Measurements from ENCODE around the gene CEBPA. TPM values are rescaled to one million over a fixed set of nuclear protein-coding genes. Genes with fewer than 3 reads are reported as not detected.

Gene CEBPA
- total RNA-seq, 1 experiment from 2014 or later, result 1.2 TPM

DNA sequence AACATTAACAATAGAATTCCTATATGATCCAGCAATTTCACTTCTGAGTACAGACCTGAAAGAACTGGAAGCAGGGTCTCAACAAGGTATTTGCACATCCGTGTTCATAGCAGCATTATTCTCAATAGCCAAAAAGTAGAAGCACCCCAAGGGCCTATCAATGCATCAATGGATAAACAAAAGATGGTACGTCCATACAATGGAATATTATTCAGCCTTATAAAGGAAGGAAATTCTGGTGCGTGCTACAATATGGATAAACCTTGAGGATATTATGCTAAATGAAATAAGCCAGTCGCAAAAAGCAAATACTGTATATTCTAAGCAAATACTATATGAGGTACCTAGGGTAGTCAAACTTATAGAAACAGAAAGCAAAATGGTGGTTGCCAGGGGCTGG, 30.8 kb upstream of the CEBPA start:
- TF ChIP-seq CTCF (IDR thresholded peaks at IDR 0.05; ENCODE audit: unreplicated experiment), result no peak
- no peaks in the 10 kb centered on the region for H3K4me1 Mint-ChIP-seq (ENCODE audit: low read depth, unreplicated experiment)
- DNase-seq, result no peak
- H3K9me3 Mint-ChIP-seq (ENCODE audit: low read depth, unreplicated experiment), result no peaks in the 10 kb centered on the region
- peaks cover 39% of the 10 kb centered on the region for H3K27me3 Mint-ChIP-seq (ENCODE audit: unreplicated experiment)
- no TSS peak for BruUV-seq (replicated peaks)
- intact Hi-C loops (cut with micrococcal nuclease; ENCODE audit: unreplicated experiment), result no loop called here
- H3K4me3 Mint-ChIP-seq (ENCODE audit: low read depth, unreplicated experiment), result no peak overlapping the region
- CTCF ChIA-PET, result interaction anchor here (0.6 kb wide), 1 partner anchor 8 kb away, joined by 5 read pairs; no protein-coding TSS in a partner anchor
- H3K27ac Mint-ChIP-seq (ENCODE audit: unreplicated experiment), result no peak overlapping the region
- H3K36me3 Mint-ChIP-seq (ENCODE audit: insufficient read depth, unreplicated experiment), result no peaks in the 10 kb centered on the region

DNA sequence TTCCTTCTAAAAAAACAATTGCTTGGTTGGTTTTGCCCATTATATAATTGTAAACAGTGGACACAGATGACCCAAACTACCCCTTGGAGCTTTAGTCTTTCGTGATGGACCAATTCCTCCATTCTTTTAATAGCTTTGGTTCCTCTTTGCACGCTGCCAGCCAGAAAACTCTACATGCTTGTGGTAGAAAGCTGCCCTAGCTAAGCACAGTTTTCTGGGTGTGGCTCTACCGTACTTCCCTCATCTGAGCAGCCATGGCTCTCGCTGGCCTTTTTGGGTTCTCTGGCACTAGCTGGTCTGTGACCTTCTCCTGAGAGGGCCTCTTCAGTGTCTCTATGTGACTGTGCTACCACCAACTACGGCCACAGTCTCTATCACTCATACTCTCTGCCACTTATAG, 29.9 kb upstream of the CEBPA start:
- no peak overlapping the region for H3K4me3 Mint-ChIP-seq (ENCODE audit: low read depth, unreplicated experiment)
- CTCF ChIA-PET, result interaction anchor here (0.6 kb wide), 2 partner anchors 8 to 10 kb away, joined by 5 to 8 read pairs; no protein-coding TSS in a partner anchor
- no peak overlapping the region for H3K27ac Mint-ChIP-seq (ENCODE audit: unreplicated experiment)
- BruUV-seq (replicated peaks), result no TSS peak
- H3K4me1 Mint-ChIP-seq (ENCODE audit: low read depth, unreplicated experiment), result no peaks in the 10 kb centered on the region
- DNase-seq, result no peak
- no peak for TF ChIP-seq CTCF (IDR thresholded peaks at IDR 0.05; ENCODE audit: unreplicated experiment)
- H3K36me3 Mint-ChIP-seq (ENCODE audit: insufficient read depth, unreplicated experiment), result no peaks in the 10 kb centered on the region
- intact Hi-C loops (cut with micrococcal nuclease; ENCODE audit: unreplicated experiment), result no loop called here
- peaks cover 32% of the 10 kb centered on the region for H3K27me3 Mint-ChIP-seq (ENCODE audit: unreplicated experiment)
- no peaks in the 10 kb centered on the region for H3K9me3 Mint-ChIP-seq (ENCODE audit: low read depth, unreplicated experiment)

DNA sequence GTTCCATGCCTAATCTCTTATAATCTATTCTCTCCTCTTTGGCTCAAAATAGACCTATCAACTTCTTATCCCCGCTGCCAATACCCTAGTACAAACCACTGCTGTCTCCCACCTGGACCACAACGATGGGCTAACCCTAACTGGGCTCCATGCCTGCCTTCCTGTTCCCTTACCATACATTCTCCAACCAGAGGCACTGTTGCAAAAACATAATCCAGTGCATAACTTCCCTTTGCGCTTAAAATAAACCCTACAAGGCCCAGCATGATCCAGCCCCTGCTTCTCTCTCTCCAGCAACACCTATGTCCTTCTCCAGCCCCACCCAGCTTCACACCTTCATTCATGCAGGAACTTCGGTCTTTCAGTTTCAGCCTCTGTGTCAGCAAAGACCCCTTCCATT, 27.4 kb upstream of the CEBPA start:
- BruUV-seq (replicated peaks), result no TSS peak
- DNase-seq, result no peak
- no peak for TF ChIP-seq CTCF (IDR thresholded peaks at IDR 0.05; ENCODE audit: unreplicated experiment)
- CTCF ChIA-PET, result no interaction called here
- no peak overlapping the region for H3K27ac Mint-ChIP-seq (ENCODE audit: unreplicated experiment)
- intact Hi-C loops (cut with micrococcal nuclease; ENCODE audit: unreplicated experiment), result no loop called here
- H3K27me3 Mint-ChIP-seq (ENCODE audit: unreplicated experiment), result peaks cover 29% of the 10 kb centered on the region
- H3K4me3 Mint-ChIP-seq (ENCODE audit: low read depth, unreplicated experiment), result no peak overlapping the region
- no peaks in the 10 kb centered on the region for H3K4me1 Mint-ChIP-seq (ENCODE audit: low read depth, unreplicated experiment)
- no peaks in the 10 kb centered on the region for H3K9me3 Mint-ChIP-seq (ENCODE audit: low read depth, unreplicated experiment)
- H3K36me3 Mint-ChIP-seq (ENCODE audit: insufficient read depth, unreplicated experiment), result no peaks in the 10 kb centered on the region

DNA sequence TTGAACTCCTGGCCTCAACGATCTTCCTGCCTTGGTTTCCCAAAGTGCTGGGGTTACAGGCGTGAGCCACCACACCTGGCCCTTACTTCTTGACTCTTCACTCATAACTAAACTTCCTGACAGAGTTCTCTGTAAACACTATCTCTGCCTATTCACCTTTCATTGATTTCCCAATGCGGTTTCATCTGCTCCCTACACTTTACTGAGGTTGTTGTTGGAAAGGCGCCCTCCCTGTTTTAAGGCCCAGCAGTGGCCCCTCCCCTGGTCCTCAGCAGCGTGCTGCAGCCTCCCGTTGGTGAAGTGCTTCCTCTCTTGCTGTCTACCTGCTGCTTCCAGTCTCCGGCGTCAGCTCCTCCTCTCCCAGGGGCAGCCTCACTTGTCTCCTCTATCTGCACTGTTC, 26.7 kb upstream of the CEBPA start:
- no peak for DNase-seq
- H3K27me3 Mint-ChIP-seq (ENCODE audit: unreplicated experiment), result peaks cover 29% of the 10 kb centered on the region
- no peaks in the 10 kb centered on the region for H3K4me1 Mint-ChIP-seq (ENCODE audit: low read depth, unreplicated experiment)
- TF ChIP-seq CTCF (IDR thresholded peaks at IDR 0.05; ENCODE audit: unreplicated experiment), result no peak
- intact Hi-C loops (cut with micrococcal nuclease; ENCODE audit: unreplicated experiment), result no loop called here
- H3K9me3 Mint-ChIP-seq (ENCODE audit: low read depth, unreplicated experiment), result no peaks in the 10 kb centered on the region
- no peaks in the 10 kb centered on the region for H3K36me3 Mint-ChIP-seq (ENCODE audit: insufficient read depth, unreplicated experiment)
- CTCF ChIA-PET, result no interaction called here
- no peak overlapping the region for H3K27ac Mint-ChIP-seq (ENCODE audit: unreplicated experiment)
- no TSS peak for BruUV-seq (replicated peaks)
- no peak overlapping the region for H3K4me3 Mint-ChIP-seq (ENCODE audit: low read depth, unreplicated experiment)
